Stimulated activated CD4-positive, alpha-beta T cell treated with anti-CD3 and anti-CD28 coated beads, Interleukin-1b, Interleukin-23, amount 100 ng/mL, for 1 hour (primary cell): ENCODE results near the gene SLC26A1.
A peak's percentile ranks its signal among the peaks of the same experiment; 100 is the strongest.
"Not testable (repeated sequence)": the region's sequence is repeated elsewhere in the genome, so short reads cannot be mapped to it uniquely, and the experiment has no call there.

ENCODE experiments used
- DNase-seq, 2 donors: peaks; one replicate each; pipeline ENCODE4 v3.0.0-alpha.2; 2020; ENCODE audit warnings: low read depth in 2 of 2

The SLC26A1 gene

GRCh38 chr4:985123-985830 is 7.9 kb downstream of the SLC26A1 start:
- DNase-seq, result peak; percentile 32 to 59

- DNase-seq, result no peak
Observed at GRCh38 chr4:984336-985054, 8.7 kb downstream of the SLC26A1 start.

- no peak for DNase-seq
Observed at GRCh38 chr4:982814-983213, 10.4 kb downstream of the SLC26A1 start.

GRCh38 chr4:982291-982690 is 10.9 kb downstream of the SLC26A1 start:
- DNase-seq, result no peak

- no peak for DNase-seq
Observed at GRCh38 chr4:978957-979701, 14.1 kb downstream of the SLC26A1 start.

GRCh38 chr4:976016-976415 is 17.2 kb downstream of the SLC26A1 start:
- DNase-seq, result not testable (repeated sequence)

- DNase-seq, result no peak
Observed at GRCh38 chr4:974668-975067, 18.5 kb downstream of the SLC26A1 start.

- DNase-seq, result peak; percentile 82 to 85
Observed at GRCh38 chr4:973431-974397, 19.5 kb downstream of the SLC26A1 start, which contains the start of gene DGKQ. Gene DGKQ (minus strand): TSS chr4:973569. CDS start chr4:973482, 87 bp downstream.

- DNase-seq, result peak; percentile 20 to 37
Observed at GRCh38 chr4:972651-973424, 20.4 kb downstream of the SLC26A1 start.

GRCh38 chr4:971666-972500 is 21.3 kb downstream of the SLC26A1 start:
- DNase-seq, result no peak

GRCh38 chr4:970854-971520 is 22.2 kb downstream of the SLC26A1 start:
- no peak for DNase-seq

- DNase-seq, result no peak
Observed at GRCh38 chr4:970046-970745, 23.0 kb downstream of the SLC26A1 start.

GRCh38 chr4:968621-969394 is 24.4 kb downstream of the SLC26A1 start:
- DNase-seq, result no peak

GRCh38 chr4:968221-968620 is 25.0 kb downstream of the SLC26A1 start:
- no peak for DNase-seq

GRCh38 chr4:967113-968104 is 25.8 kb downstream of the SLC26A1 start:
- DNase-seq, result no peak
